NCI-H2227 (cell line): ENCODE measurements around the gene ANO9.

Source experiments
- DNase-seq: peaks from one replicate; lab custom pipeline; 2025; ENCODE audit not compliant: unreplicated experiment; lab: John Stamatoyannopoulos, UW

Gene ANO9

DNA sequence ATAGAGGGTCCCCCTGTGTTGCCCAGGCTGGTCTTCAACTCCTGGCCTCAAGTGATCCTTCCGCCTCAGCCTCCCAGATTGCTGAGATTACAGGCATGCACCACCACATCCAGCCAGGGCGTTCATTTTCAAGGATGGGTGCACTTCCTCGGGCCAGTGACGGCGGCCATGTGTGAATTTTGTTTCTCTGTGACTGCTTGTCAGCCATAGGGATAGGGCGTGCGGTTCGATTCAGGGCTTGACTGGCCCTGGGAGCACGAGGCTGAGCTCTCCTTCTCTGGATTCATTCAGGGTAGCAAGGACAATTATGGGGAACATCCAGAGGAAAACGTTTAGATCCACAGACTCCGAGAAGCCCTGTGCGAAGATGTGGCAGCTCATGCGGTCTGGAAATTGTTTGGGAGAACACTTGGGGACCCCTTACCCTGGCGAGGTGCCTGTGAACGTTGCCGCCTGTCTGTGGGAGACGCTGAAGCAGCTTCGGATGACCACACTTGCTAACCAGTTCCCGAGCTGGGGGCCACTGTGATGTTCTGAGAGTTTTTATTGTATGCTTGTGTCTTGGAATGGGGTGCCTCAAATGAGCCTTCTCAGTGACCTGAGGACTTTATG is 11.2 kb upstream of the ANO9 start:
- no peak for DNase-seq

DNA sequence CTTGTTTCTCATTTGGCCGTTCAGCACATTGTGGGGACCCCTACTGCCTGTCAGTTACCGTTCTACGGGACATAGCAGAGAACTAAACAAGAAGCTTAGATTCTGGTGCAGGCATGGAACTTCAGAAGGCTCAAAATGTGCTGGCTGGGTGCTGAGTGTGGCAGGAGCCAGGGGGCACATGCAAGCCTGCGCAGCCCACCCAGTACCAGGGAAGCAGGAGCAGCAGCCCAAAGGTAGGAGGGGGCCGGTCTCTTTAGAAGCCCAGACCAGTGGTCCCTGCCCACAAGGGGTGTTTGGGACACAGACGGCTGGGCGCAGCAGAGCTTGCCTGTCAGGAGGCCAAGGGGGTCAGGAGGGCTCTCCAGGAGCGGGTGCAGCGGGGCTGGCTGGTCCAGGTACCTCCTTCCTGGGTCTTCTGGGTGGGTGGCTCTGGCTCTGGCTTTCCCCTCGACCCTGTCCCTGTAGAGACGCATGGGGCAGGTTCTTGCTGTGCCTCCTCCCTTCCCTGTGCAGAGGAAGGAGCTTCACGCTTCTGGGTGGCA is 10.5 kb upstream of the ANO9 start:
- no peak for DNase-seq

DNA sequence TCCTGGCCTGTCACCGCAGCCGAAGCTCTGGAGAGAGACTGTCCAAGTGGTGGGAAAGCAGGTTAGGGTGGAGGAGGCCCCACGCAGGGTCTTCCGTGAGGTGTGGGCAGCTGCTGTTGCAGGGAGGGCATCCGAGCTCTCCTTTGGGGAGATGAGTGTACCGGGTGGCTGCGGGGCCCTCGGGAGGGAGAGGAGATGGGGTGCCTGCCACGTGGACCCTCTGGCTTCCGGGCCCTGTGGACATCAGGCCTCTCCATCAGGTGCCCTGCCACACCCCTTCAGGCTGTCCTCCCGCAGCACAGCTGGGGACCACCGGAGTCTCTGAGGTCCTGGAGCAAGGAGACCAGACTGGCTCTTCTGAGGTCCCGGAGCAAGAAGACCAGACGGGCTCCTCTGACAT is 9.9 kb upstream of the ANO9 start:
- DNase-seq = no peak

DNA sequence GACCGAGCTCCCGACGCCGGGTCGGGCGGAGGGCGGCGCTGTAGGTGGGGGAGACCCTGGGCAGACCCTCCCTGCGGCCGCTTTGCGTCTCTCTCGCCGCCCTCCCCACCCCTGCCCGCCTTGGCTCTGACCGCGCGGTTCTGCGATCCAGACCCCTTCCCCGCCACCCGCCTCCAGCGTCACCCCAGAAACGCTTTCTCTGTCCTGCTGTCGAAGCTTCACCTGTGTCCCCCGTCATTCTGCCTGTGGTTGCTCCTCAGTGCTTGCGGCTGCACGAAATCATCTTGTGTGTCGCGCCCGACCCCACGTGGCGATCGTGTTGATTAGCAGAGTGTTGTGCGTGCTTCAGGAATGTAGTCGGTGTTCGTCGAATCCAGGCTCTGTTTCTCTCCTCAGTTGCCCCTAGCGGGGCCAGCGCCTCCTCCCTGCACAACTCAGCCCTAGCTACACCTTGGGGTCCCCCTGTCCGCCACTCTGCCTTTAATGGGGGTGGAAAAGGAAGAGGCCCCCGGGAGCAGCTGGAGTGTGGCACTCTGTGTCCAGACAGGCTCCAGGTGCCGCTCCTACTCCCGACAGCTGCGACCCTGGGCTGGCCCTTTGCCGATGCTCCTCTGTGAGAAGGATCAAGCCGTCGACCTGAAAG is 9.1 kb upstream of the ANO9 start:
- peak; percentile 79 for DNase-seq

- peak; percentile 98 for DNase-seq
Measured at GRCh38 chr11:449889-450808, 8.3 kb upstream of the ANO9 start, which contains the start of gene PTDSS2. PTDSS2 (plus strand) TSS chr11:450279; CDS start chr11:450456, 177 bp downstream.

DNA sequence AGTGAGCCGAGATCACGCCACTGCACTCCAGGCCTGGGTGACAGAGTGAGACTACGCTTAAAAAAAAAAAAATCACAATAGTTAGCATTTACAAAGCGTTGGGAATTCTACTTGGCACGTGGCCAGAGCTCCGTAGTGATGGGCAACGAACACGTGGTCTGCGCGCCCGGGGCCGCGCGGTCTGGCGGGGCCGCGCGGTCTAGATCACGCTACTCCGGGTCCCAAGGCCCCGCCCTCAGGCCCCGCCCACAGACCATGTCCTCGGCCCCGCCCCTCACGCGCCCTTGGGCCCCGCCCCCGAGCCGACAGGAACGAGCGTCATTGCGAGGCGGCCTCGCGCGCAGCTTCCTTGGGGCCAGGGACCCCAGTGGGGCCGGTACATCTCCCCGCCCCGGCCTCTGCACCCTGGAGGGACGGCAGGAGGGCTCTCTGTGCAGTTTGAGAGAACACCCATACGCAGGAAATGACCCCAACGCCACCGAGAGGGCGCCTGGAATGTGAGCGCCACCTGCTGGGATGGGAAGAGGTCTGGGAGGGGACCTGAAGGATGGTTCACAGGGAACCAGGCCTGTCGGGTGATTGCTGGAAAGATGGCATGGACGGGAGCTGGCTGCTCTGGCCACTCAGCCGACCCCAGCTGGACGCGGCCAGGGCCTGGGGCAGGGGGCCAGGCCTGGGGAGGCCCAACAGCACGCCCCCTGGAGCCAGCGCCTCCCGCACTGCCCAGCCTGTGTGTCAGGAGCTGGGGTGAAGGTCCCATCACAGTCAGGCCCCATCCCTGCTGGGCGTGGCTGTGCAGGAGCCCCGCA is 6.3 kb upstream of the ANO9 start:
- DNase-seq = peak; percentile 99

DNA sequence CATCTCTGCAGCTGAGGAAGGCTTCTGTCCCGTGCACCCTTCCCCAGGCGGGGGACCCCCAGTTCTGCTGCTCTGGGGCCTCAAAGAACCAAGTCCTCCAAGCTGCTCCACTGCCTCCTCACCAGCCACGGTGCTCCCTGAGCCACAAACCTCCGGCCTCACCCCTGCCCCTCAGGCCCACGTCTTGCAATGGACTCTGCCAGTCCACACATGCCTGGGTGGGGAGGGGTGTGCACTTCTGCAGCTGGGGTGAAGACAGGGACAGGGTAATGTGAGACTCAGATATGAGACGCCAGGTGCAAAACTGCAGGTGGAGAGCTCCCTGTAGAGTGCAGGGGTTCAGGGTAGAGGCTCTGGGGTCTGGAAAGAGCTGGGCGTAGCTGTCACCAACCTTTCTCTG is 5.1 kb upstream of the ANO9 start:
- no peak for DNase-seq

DNA sequence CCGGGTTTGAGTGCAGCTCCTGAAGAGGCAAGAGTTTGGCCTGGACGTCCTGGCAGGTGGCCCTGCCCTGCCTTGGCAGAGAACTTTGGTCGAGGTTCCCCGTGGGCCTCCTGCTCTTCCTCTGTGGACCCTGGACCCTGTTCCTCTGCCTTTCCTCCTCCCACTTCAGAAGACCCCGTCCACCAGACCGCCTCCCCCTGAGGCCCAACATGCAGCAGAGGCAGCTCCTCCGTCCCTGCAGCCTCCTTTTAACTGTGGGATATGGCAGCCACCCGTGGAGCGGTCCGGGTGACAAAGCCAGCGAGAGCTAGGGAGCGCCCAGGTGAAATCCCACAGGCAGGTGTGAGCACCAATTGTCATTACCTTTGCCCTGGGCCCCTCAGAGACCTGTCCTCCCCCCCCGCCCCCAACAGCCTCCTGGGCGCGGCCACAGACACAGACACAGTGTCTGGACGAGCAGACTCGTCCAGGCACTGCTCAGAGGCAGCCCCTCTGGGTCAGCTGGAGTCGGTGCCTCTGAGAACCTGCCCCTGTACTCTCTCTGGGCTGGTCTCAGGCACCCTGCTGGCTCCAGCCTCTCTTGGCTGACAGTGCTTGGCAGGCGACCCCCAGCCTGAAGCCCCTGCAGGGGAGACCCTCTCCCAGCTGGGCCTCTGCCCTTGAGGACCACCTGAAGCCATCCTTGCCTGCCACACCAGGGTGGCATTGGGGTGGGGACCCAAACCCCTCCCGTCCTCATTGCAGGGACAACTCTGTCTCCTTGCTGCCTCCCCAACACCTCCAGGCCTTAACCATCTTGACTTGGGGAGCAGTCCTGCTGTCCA is 4.2 kb upstream of the ANO9 start:
- DNase-seq = no peak

GRCh38 chr11:444396-445144 is 2.8 kb upstream of the ANO9 start:
- DNase-seq = peak; percentile 67

- peak; percentile 27 for DNase-seq
Measured at GRCh38 chr11:443542-444199, 1.9 kb upstream of the ANO9 start.

DNA sequence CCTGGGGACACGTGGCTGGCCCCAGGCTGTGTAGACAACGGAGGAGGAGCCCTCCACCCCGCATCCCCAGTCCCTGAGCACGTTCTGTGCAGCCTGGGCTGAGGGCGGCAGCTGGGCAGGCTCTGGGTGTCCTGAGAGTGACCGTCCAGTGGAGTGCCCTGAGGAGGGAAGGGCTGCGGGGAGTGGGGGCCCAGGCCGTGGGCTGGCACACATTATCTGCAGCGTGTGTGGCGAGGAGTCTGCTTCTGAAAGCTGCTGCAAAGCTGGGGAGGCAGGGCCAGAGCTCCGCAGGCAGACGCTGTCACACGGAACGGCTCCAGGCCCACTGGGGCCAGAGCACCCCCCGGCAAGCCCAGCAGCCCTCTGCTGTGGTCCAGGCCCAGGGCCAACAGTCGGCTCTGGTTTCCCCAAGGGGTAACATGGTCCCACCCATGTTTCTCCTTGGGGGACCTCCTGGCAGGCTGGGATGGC is 835 bp upstream of the ANO9 start:
- no peak for DNase-seq

- DNase-seq = no peak
Measured at GRCh38 chr11:441043-441417, 781 bp downstream of the ANO9 start.

GRCh38 chr11:440065-441042 is 1.5 kb downstream of the ANO9 start:
- no peak for DNase-seq

- no peak for DNase-seq
Measured at GRCh38 chr11:439315-440064, 2.3 kb downstream of the ANO9 start.

DNA sequence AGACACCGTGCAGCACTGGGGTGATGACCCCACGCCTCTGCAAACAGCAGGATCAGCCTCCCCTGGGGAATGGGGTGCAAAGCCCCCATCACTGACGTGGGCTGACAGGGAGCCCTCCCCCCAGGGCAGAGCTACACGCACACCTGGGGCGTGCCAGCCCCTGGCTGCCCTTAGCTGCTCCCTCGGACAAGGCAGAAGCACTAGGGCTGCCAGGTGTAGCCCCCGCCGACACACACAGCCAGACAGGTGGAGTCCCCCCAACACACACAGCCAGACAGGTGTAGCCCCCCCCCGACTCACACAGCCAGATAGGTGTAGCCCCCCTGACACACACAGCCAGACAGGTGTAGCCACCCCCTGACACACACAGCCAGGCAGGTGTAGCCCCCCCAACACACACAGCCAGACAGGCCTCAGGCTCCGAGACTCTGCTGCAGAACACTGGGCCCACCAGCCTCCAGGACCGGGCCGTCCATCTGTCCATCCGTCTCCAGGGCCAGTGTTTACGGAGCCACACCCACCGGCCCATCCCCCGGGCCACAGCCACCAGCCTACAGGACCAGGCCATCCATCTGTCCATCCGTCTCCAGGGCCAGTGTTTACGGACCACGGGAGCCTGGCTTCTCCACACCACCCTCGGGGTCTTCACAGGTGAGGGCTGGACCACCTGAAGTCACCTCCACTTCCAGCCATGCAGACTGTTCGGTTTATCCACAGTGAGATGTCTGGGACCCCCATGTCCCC is 3.5 kb downstream of the ANO9 start:
- DNase-seq = no peak

GRCh38 chr11:437228-437870 is 4.5 kb downstream of the ANO9 start:
- DNase-seq = no peak
